IMR-90 (cell line): ENCODE results near the gene DENND2D. TPM values are rescaled to one million over a fixed set of nuclear protein-coding genes. Genes with fewer than 3 reads are reported as not detected.

Source experiments
- ATAC-seq: fragments of 200-7000 bp; cut with Tn5 transposase; 2 replicates; pipeline ENCODE4 v1.9.1; 2020; ENCODE audit warnings: low read depth, mild to moderate bottlenecking, moderate library complexity
- BruUV-seq: library from RNA; stranded (reverse); fragments of 400-500 nt; replicated peaks from 2 replicates; lab custom pipeline; 2021; lab: Mats Ljungman, UMichigan
- CTCF ChIA-PET: fragments of 300-600 bp; formaldehyde crosslinking; extraction: SDS; loops from one replicate; lab custom pipeline; 2021; ENCODE audit warnings: antibody characterized with exemption; lab: Yijun Ruan, JAX
- POLR2A ChIA-PET: fragments of 300-600 bp; sonication (Branson Sonifier 250); formaldehyde crosslinking; loops from one replicate; lab custom pipeline; 2022; ENCODE audit warnings: antibody characterized with exemption; ENCODE audit not compliant: unreplicated experiment; lab: Charles Lee
- DNase-seq: peaks from one replicate; pipeline ENCODE4 v3.0.0; 2013
- H2AFZ ChIP-seq: replicated peaks from 2 replicates; pipeline ENCODE3; 2013; ENCODE audit warnings: low read length, mild to moderate bottlenecking; ENCODE audit not compliant: poor library complexity
- H2AK5ac ChIP-seq: 2 replicates; pipeline ENCODE4 v1.6.1; 2013; ENCODE audit warnings: low read depth, low read length, inconsistent platforms
- H2AK9ac ChIP-seq: replicated peaks from 2 replicates; pipeline ENCODE3; 2013; ENCODE audit warnings: mild to moderate bottlenecking, low read depth, low read length, moderate library complexity; ENCODE audit not compliant: poor library complexity
- H2BK120ac ChIP-seq: 2 replicates; pipeline ENCODE4 v1.6.1; 2013; ENCODE audit warnings: low read depth, low read length, inconsistent platforms
- H2BK15ac ChIP-seq: 3 replicates; pipeline ENCODE4 v1.6.1; 2013; ENCODE audit warnings: low read depth, low read length, inconsistent platforms
- H2BK20ac ChIP-seq: 2 replicates; pipeline ENCODE4 v1.6.1; 2013; ENCODE audit warnings: low read depth, mild to moderate bottlenecking, inconsistent platforms, low read length, moderate library complexity
- H2BK5ac ChIP-seq: 2 replicates; pipeline ENCODE4 v1.6.1; 2013; ENCODE audit warnings: mild to moderate bottlenecking, low read depth, low read length, inconsistent platforms; ENCODE audit not compliant: poor library complexity, severe bottlenecking
- H3K14ac ChIP-seq: replicated peaks from 2 replicates; pipeline ENCODE4 v1.6.1; 2013; ENCODE audit warnings: low read depth, low read length, inconsistent platforms
- H3K18ac ChIP-seq: 2 replicates; pipeline ENCODE4 v1.6.1; 2013; ENCODE audit warnings: low read depth, low read length, control low read depth
- H3K23ac ChIP-seq: 2 replicates; pipeline ENCODE4 v1.6.1; 2013; ENCODE audit warnings: low read depth, low read length, inconsistent platforms
- H3K27ac ChIP-seq: 2 replicates; pipeline ENCODE4 v1.5.1; 2013; ENCODE audit warnings: mild to moderate bottlenecking, control low read depth, low read length; ENCODE audit not compliant: insufficient read depth
- H3K27me3 ChIP-seq: 2 replicates; pipeline ENCODE4 v1.6.1; 2013; ENCODE audit warnings: low read length; ENCODE audit not compliant: control insufficient read depth, insufficient read depth
- H3K36me3 ChIP-seq: 2 replicates; pipeline ENCODE4 v1.6.1; 2013; ENCODE audit warnings: low read length, mixed read lengths; ENCODE audit not compliant: control insufficient read depth, insufficient read depth
- H3K4ac ChIP-seq: 2 replicates; pipeline ENCODE4 v1.6.1; 2013; ENCODE audit warnings: low read depth, low read length, inconsistent platforms
- H3K4me1 ChIP-seq: 2 replicates; pipeline ENCODE4 v1.6.1; 2013; ENCODE audit warnings: low read length, mixed read lengths; ENCODE audit not compliant: control insufficient read depth, insufficient read depth
- H3K4me2 ChIP-seq: 2 replicates; pipeline ENCODE4 v1.6.1; 2013; ENCODE audit warnings: low read depth, mild to moderate bottlenecking, control low read depth, low read length, moderate library complexity
- H3K4me3 ChIP-seq: 2 replicates; pipeline ENCODE4 v1.5.1; 2013; ENCODE audit warnings: low read depth, mild to moderate bottlenecking, control low read depth, low read length, moderate library complexity; ENCODE audit not compliant: insufficient read depth
- H3K56ac ChIP-seq: 2 replicates; pipeline ENCODE4 v1.6.1; 2013; ENCODE audit warnings: low read length, inconsistent platforms; ENCODE audit not compliant: insufficient read depth; ENCODE audit errors: extremely low read depth
- H3K79me1 ChIP-seq, 2 experiments: 2 replicates each; pipeline ENCODE4 v1.6.1; 2013; ENCODE audit warnings: low read length in 2 of 2, inconsistent platforms in 1 of 2, low read depth in 1 of 2
- H3K9ac ChIP-seq: 2 replicates; pipeline ENCODE4 v1.6.1; 2013; ENCODE audit warnings: low read depth, low read length, control low read depth
- H3K9me1 ChIP-seq: 2 replicates; pipeline ENCODE4 v1.6.1; 2013; ENCODE audit warnings: low read length, inconsistent platforms; ENCODE audit not compliant: insufficient read depth
- H3K9me3 ChIP-seq: 2 replicates; pipeline ENCODE4 v1.6.1; 2013; ENCODE audit warnings: low read length; ENCODE audit not compliant: control insufficient read depth, insufficient read depth
- H4K20me1 ChIP-seq: 2 replicates; pipeline ENCODE4 v1.6.1; 2013; ENCODE audit warnings: low read length, inconsistent platforms; ENCODE audit not compliant: insufficient read depth
- H4K5ac ChIP-seq: 2 replicates; pipeline ENCODE4 v1.6.1; 2013; ENCODE audit warnings: mild to moderate bottlenecking, low read depth, low read length, control low read depth
- H4K8ac ChIP-seq, 2 experiments: 2 replicates each; pipeline ENCODE4 v1.6.1; 2013; ENCODE audit warnings: low read depth in 2 of 2, low read length in 2 of 2, control low read depth in 1 of 2, inconsistent platforms in 1 of 2
- H4K91ac ChIP-seq: 2 replicates; pipeline ENCODE4 v1.6.1; 2013; ENCODE audit warnings: low read depth, low read length, inconsistent platforms; ENCODE audit not compliant: insufficient read depth
- BHLHE40 ChIP-seq: fragments of 150-350 bp; IDR thresholded peaks from 2 replicates; pipeline ENCODE4 v1.6.1; 2016; ENCODE audit warnings: mild to moderate bottlenecking, low read depth, low read length
- CEBPB ChIP-seq: IDR thresholded peaks from 2 replicates; pipeline ENCODE4 v1.6.1; 2012; ENCODE audit warnings: low read depth, low read length, improper control_type of control experiment
- CHD1 ChIP-seq: IDR thresholded peaks from 2 replicates; pipeline ENCODE4 v1.6.1; 2012; ENCODE audit warnings: low read depth, low read length, improper control_type of control experiment
- CTCF ChIP-seq: conservative IDR thresholded peaks from 2 replicates; pipeline ENCODE4 v1.5.1; 2012; ENCODE audit warnings: mild to moderate bottlenecking, low read depth, low read length, improper control_type of control experiment
- ELK1 ChIP-seq: fragments of 150-350 bp; IDR thresholded peaks from 2 replicates; pipeline ENCODE4 v1.6.1; 2016; ENCODE audit warnings: low read depth, mild to moderate bottlenecking, low read length, moderate library complexity, borderline replicate concordance
- MAFK ChIP-seq: IDR thresholded peaks from 2 replicates; pipeline ENCODE4 v1.6.1; 2012; ENCODE audit warnings: low read depth, low read length, improper control_type of control experiment
- MAZ ChIP-seq: IDR thresholded peaks from 2 replicates; pipeline ENCODE4 v1.6.1; 2012; ENCODE audit warnings: low read depth, mild to moderate bottlenecking, low read length, improper control_type of control experiment, moderate library complexity, borderline replicate concordance
- MXI1 ChIP-seq: IDR thresholded peaks from 2 replicates; pipeline ENCODE4 v1.6.1; 2012; ENCODE audit warnings: low read depth, mild to moderate bottlenecking, low read length, moderate library complexity, borderline replicate concordance
- NFE2L2 ChIP-seq: fragments of 150-350 bp; IDR thresholded peaks from 2 replicates; pipeline ENCODE4 v1.6.1; 2016; ENCODE audit warnings: low read depth, mild to moderate bottlenecking, low read length
- POLR2A ChIP-seq: IDR thresholded peaks from 2 replicates; pipeline ENCODE4 v1.6.1; 2012; ENCODE audit warnings: mild to moderate bottlenecking, low read depth, low read length
- RAD21 ChIP-seq: IDR thresholded peaks from 2 replicates; pipeline ENCODE4 v1.6.1; 2012; ENCODE audit warnings: low read length, improper control_type of control experiment
- RCOR1 ChIP-seq: IDR thresholded peaks from 2 replicates; pipeline ENCODE4 v1.6.1; 2012; ENCODE audit warnings: mild to moderate bottlenecking, low read length, improper control_type of control experiment; ENCODE audit not compliant: insufficient replicate concordance
- RFX5 ChIP-seq: IDR thresholded peaks from 2 replicates; pipeline ENCODE4 v1.8.0; 2012; ENCODE audit warnings: low read depth, mild to moderate bottlenecking, low read length, moderate library complexity
- SMC3 ChIP-seq: fragments of 150-350 bp; IDR thresholded peaks from 2 replicates; pipeline ENCODE4 v1.6.1; 2016; ENCODE audit warnings: low read depth, mild to moderate bottlenecking, antibody characterized with exemption, low read length, moderate library complexity
- USF2 ChIP-seq: fragments of 150-350 bp; IDR thresholded peaks from 2 replicates; pipeline ENCODE4 v1.6.1; 2017; ENCODE audit warnings: mild to moderate bottlenecking, antibody characterized with exemption, low read length, low read depth
- WGBS, 2 experiments: methylation state at CpG; one replicate each; pipeline versions ENCODE4 v1.1.5 to v1.1.7; 2013; ENCODE audit warnings: missing lambda C conversion rate in 2 of 2; ENCODE audit not compliant: insufficient read length in 1 of 2; ENCODE audit errors: extremely low coverage in 2 of 2; 5-methylcytosine and 5-hydroxymethylcytosine counted together
- dilution Hi-C: fragments of 300-500 bp; cut with HindIII; formaldehyde crosslinking; loops from one replicate; pipeline ENCODE4 v1.14.3; 2018; ENCODE audit warnings: low sequenced_read_pairs; ENCODE audit not compliant: unreplicated experiment
- in situ Hi-C: fragments of 300-500 bp; cut with MboI; formaldehyde crosslinking; loops from 3 replicates; pipeline ENCODE4 v1.14.3; 2019; ENCODE audit warnings: low sequenced_read_pairs, inconsistent platforms, mixed read lengths
- intact Hi-C: fragments of 100-400 bp; cut with micrococcal nuclease; formaldehyde crosslinking; loops from 2 replicates; pipeline ENCODE4 v1.10.0; 2022
- polyA plus RNA-seq, 3 experiments: library from polyadenylated mRNA; depleted of rRNA; stranded (reverse); fragments of >200 nt; gene quantifications; 2 replicates each; pipeline ENCODE4 v1.2.3, GENCODE V29; 2012; ENCODE audit warnings: low replicate concordance in 1 of 3
- total RNA-seq: library from RNA; depleted of rRNA; stranded (reverse); fragments of >200 nt; gene quantifications from 2 replicates; pipeline ENCODE4 v1.2.3, GENCODE V29; 2012

The DENND2D gene
- total and polyA plus RNA-seq, 2 of the 4 experiments (the other 2 are of a cell fraction): 0.86 to 0.90 TPM

- BruUV-seq: no TSS peak
- peak; percentile 58 for DNase-seq
- Histone ChIP-seq H3K23ac (peak overlapping the region; percentile 98), H2BK5ac (peak overlapping the region; percentile 96), H3K36me3 (peaks cover 3% of the 10 kb centered on the region), H3K27me3 (no peaks in the 10 kb centered on the region), H3K4me1 (peaks cover 2% of the 10 kb centered on the region), H2BK15ac (peak overlapping the region; percentile 38; the same call in 2 of the 3 replicates), H4K20me1 (0 out of 2 replicates have a peak, but pooled peaks cover 6% of the 10 kb centered on the region), H3K27ac (peak overlapping the region; percentile 88), H3K4me3 (peak overlapping the region; percentile 77), H4K8ac (peak overlapping the region; percentile 43 to 83), H3K56ac (peak overlapping the region; percentile 93), H2BK20ac (no peak overlapping the region), H3K14ac (peak overlapping the region; percentile 98), H3K4me2 (peak overlapping the region; percentile 94), H2BK120ac (peak overlapping the region; percentile 73), H3K9me1 (no peaks in the 10 kb centered on the region), H4K91ac (peak overlapping the region; percentile 92), H2AK5ac (peak overlapping the region; percentile 36; the same call in 1 of the 2 replicates), H3K18ac (peak overlapping the region; percentile 95), H4K5ac (peak overlapping the region; percentile 89), H3K9ac (peak overlapping the region; percentile 96), H3K9me3 (no peaks in the 10 kb centered on the region), H3K79me1 (peaks cover 3 to 44% of the 10 kb centered on the region in 2 experiments; a peak in 2 of 4 replicates), H2AFZ (peak overlapping the region; percentile 100), H2AK9ac (peak overlapping the region; percentile 63), H3K4ac (peak overlapping the region; percentile 93)
- peak; percentile 58 for ATAC-seq
- ChIA-PET CTCF (no interaction called here), POLR2A (no interaction called here)
- WGBS, 2 experiments: 3% methylated on average over 5 of the region's 33 CpGs; no CpG with 5 or more reads in 1 of the 2 experiments
- in situ Hi-C loops (no loop called here), dilution Hi-C loops (no loop called here), intact Hi-C loops (loop anchor here (2.0 kb wide), 1 partner anchor 83 kb away; no protein-coding TSS in a partner anchor)
- TF ChIP-seq RAD21 (no peak), USF2 (no peak), POLR2A (no peak), RCOR1 (no peak), MAZ (no peak; the same call in 1 of the 2 replicates), SMC3 (no peak), NFE2L2 (no peak), ELK1 (no peak), MXI1 (no peak), CHD1 (no peak), MAFK (no peak), CTCF (no peak), BHLHE40 (no peak), RFX5 (no peak), CEBPB (no peak)
These were observed 61.0 kb downstream of the DENND2D start for GRCh38 chr1:111139324-111139955.
